ENCODE measurements around the gene CLDN2.

GRCh38 chrX:106933538-106933961, 13.3 kb downstream of the CLDN2 start:
- TF ChIP-seq CTCF (IDR thresholded peaks at IDR 0.05) (no peak), POLR2A (IDR thresholded peaks at IDR 0.05; ENCODE audit: low read depth) (no peak), EP300 (IDR thresholded peaks at IDR 0.05) (no peak), POLR2AphosphoS5 (IDR thresholded peaks at IDR 0.05) (no peak)
